Right lobe of liver (tissue), 6 donors: Measurements from ENCODE around the gene EYA4. TPM values are rescaled to one million over a fixed set of nuclear protein-coding genes. Genes with fewer than 3 reads are reported as not detected.

Experiments
- ATAC-seq, 4 donors: fragments of 200-7000 bp; cut with Tn5 transposase; one replicate each; pipeline ENCODE4 v1.9.1; 2020; ENCODE audit warnings: mild to moderate bottlenecking in 4 of 4, moderate library complexity in 4 of 4
- DNase-seq, 3 donors: peaks; one replicate each; pipeline ENCODE4 v3.0.0-alpha.2; 2020
- H3K27ac ChIP-seq, 3 donors: fragments of 200-600 bp; one replicate each; pipeline ENCODE4 v1.8.0; 2022
- H3K27me3 ChIP-seq, 2 donors: fragments of 200-600 bp; one replicate each; pipeline ENCODE4 v1.8.0; 2022
- H3K36me3 ChIP-seq, 4 donors: fragments of 200-600 bp; sonication (generic) in 1 of 4; one replicate each; pipeline versions ENCODE4 v1.5.1 to v1.8.0; 2017 to 2022; ENCODE audit warnings: control low read depth in 1 of 4
- H3K4me1 ChIP-seq, 4 donors: fragments of 200-600 bp; sonication (generic) in 1 of 4; one replicate each; pipeline versions ENCODE4 v1.5.1 to v1.8.0; 2017 to 2022; ENCODE audit warnings: control low read depth in 1 of 4
- H3K4me3 ChIP-seq, 3 donors: fragments of 200-600 bp; one replicate each; pipeline ENCODE4 v1.8.0; 2022
- H3K9me3 ChIP-seq, 4 donors: fragments of 200-600 bp; sonication (generic) in 1 of 4; one replicate each; pipeline versions ENCODE4 v1.5.1 to v1.8.0; 2017 to 2022; ENCODE audit warnings: control low read depth in 1 of 4
- POLR2A ChIP-seq: fragments of 450-650 bp; IDR thresholded peaks from one replicate; pipeline ENCODE4 v1.6.1; 2017; ENCODE audit warnings: antibody characterized with exemption, mild to moderate bottlenecking
- WGBS: methylation state at CpG from one replicate; pipeline ENCODE4 v1.1.6; 2018; ENCODE audit warnings: low coverage, low lambda C conversion rate; ENCODE audit not compliant: insufficient coverage; ENCODE audit errors: missing lambda C conversion rate; 5-methylcytosine and 5-hydroxymethylcytosine counted together
- intact Hi-C, 2 donors: fragments of 100-400 bp; cut with DNase I; formaldehyde crosslinking; loops; one replicate each; pipeline versions ENCODE4 v1.11.2 to v1.14.1; 2022
- total RNA-seq, 6 experiments: library from RNA; depleted of rRNA in 2 of 6; stranded (reverse); fragments of >200 nt in 2 of 6; fragmentation: NEBNext Ultra II Directional in 3 of 6; extraction: Animal tissue kit (Norgen Biotek cat#: 25700) in 3 of 6; gene quantifications; one replicate each; pipeline versions ENCODE4 v1.1.0 to v1.2.4, GENCODE V29; 2016 to 2023
- TF ChIP-seq, protein P1 (sequence below), 4 donors: fragments of 200-600 bp in 3 of 4; fragments of 450-650 bp in 1 of 4; IDR thresholded peaks; one replicate each; pipeline versions ENCODE4 v1.5.1 to v1.8.0; 2016 to 2022; ENCODE audit warnings: antibody characterized with exemption in 4 of 4, mild to moderate bottlenecking in 2 of 4
- donor health status: DM: no; HTN: yes; CAD: no.
- donor health status: DM: no; HTN: no; CAD: no.
- donor health status: DM: no; HTN: no; CAD: no.
- donor health status: DM: no; HTN: yes; CAD: no.
- donor health status: DM: no; HTN: yes; CAD: no.

The EYA4 gene
- total RNA-seq, 6 experiments from 2014 or later, result 0.09 to 0.37 (median 0.35) TPM; not detected in 1

GRCh38 chr6:133474516-133474915 lies 233.4 kb downstream of the EYA4 start:
- Histone ChIP-seq H3K36me3 (no peaks in the 10 kb centered on the region), H3K4me1 (no peaks in the 10 kb centered on the region), H3K27ac (no peak overlapping the region), H3K27me3 (no peaks in the 10 kb centered on the region), H3K9me3 (no peaks in the 10 kb centered on the region), H3K4me3 (no peak overlapping the region)
- no peak for ATAC-seq
- intact Hi-C loops, result no loop called here
- no peak for DNase-seq
- TF ChIP-seq POLR2A, result no peak
- TF ChIP-seq, protein P1, sequence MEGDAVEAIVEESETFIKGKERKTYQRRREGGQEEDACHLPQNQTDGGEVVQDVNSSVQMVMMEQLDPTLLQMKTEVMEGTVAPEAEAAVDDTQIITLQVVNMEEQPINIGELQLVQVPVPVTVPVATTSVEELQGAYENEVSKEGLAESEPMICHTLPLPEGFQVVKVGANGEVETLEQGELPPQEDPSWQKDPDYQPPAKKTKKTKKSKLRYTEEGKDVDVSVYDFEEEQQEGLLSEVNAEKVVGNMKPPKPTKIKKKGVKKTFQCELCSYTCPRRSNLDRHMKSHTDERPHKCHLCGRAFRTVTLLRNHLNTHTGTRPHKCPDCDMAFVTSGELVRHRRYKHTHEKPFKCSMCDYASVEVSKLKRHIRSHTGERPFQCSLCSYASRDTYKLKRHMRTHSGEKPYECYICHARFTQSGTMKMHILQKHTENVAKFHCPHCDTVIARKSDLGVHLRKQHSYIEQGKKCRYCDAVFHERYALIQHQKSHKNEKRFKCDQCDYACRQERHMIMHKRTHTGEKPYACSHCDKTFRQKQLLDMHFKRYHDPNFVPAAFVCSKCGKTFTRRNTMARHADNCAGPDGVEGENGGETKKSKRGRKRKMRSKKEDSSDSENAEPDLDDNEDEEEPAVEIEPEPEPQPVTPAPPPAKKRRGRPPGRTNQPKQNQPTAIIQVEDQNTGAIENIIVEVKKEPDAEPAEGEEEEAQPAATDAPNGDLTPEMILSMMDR (IDR thresholded peaks at IDR 0.05), result no peak
- WGBS, result 43% methylated on average over 2 of the region's 2 CpGs

- intact Hi-C loops, result no loop called here
- Histone ChIP-seq H3K36me3 (no peaks in the 10 kb centered on the region), H3K27ac (no peak overlapping the region), H3K4me3 (no peak overlapping the region), H3K9me3 (no peaks in the 10 kb centered on the region), H3K27me3 (no peaks in the 10 kb centered on the region), H3K4me1 (no peaks in the 10 kb centered on the region)
- ATAC-seq, result no peak
- DNase-seq, result no peak
- TF ChIP-seq POLR2A, result no peak
- TF ChIP-seq, protein P1 (IDR thresholded peaks at IDR 0.05), result no peak
- 57% methylated on average over 2 of the region's 2 CpGs for WGBS
Measured at GRCh38 chr6:133478673-133479072, 237.5 kb downstream of the EYA4 start.

DNA sequence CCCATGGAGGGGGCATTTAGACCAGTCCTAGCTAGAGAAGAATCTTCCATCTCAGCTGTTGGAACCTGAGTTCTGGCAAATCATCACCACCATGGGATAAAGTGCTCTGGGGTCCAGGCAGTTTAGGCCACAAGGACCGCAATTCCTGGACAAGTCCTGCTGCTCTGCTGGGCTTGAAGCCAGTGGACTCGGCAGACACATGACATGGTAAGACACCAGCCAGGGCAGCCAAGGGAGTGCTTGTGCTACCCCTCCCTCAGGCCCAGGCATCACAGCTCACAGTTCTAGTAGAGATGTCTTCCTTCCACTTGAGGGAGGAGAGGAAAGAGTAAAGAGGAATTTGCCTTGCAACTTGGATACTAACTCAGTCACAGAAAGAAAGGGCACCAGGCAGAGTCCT lies 246.0 kb downstream of the EYA4 start:
- intact Hi-C loops, result no loop called here
- WGBS, result 60% methylated on average over 1 of the region's 2 CpGs
- ATAC-seq (no peak), DNase-seq (no peak)
- Histone ChIP-seq H3K27me3 (no peaks in the 10 kb centered on the region), H3K4me3 (no peak overlapping the region), H3K9me3 (no peaks in the 10 kb centered on the region), H3K4me1 (no peaks in the 10 kb centered on the region), H3K36me3 (no peaks in the 10 kb centered on the region), H3K27ac (no peak overlapping the region)
- TF ChIP-seq, protein P1 (IDR thresholded peaks at IDR 0.05), result no peak
- TF ChIP-seq POLR2A, result no peak

DNA sequence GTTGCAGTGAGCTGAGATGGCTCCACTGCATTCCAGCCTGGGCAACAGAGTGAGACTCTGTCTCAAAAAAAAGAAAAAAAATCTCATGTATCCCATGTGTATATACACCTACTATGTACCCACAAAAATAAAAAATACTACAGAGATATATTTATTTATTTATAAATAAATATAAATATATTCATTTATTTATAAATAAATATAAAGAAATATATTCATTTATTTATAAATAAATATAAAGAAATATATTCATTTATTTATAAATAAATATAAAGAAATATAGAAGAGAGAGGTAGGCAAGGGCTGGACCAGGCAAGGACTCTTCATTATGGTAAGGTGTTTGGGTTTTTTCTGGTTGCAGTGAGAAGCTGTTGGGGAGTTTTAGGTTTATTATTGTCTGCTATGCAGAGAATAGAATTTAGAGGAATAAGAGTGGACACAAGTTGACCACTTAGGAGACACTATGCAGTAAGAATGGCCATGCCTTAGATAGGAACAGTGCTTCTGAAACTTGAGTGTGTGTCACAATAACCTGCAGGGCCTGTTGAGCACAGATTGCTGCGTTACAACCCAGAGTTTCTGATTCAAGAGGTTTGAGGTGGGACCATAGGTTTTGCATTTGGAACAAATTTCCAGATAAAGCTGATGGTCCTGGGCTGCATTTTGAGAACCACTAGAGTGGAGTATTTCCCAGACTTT lies 254.2 kb downstream of the EYA4 start:
- H3K36me3 ChIP-seq, result no peaks in the 10 kb centered on the region
- H3K4me3 ChIP-seq, result no peak overlapping the region
- no peak overlapping the region for H3K27ac ChIP-seq
- no CpG with 5 or more reads among the region's 1 CpG for WGBS
- DNase-seq (no peak), ATAC-seq (no peak)
- peaks cover 0 to 5% (median 0%) of the 10 kb centered on the region in 4 donors for H3K9me3 ChIP-seq
- intact Hi-C loops, result no loop called here
- TF ChIP-seq, protein P1 (IDR thresholded peaks at IDR 0.05), result no peak
- no peak for TF ChIP-seq POLR2A
- H3K4me1 ChIP-seq, result no peaks in the 10 kb centered on the region
- H3K27me3 ChIP-seq, result no peaks in the 10 kb centered on the region
